OCI-LY7 (cell line): Measurements from ENCODE around the gene OR5T1. TPM values are rescaled to one million over a fixed set of nuclear protein-coding genes. Genes with fewer than 3 reads are reported as not detected.

Source experiments
- BruUV-seq: library from RNA; stranded (reverse); fragments of 400-500 nt; replicated peaks from 2 replicates; lab custom pipeline; 2021; lab: Mats Ljungman, UMichigan
- CTCF ChIA-PET: fragments of 300-600 bp; sonication (Branson Sonifier 250); formaldehyde crosslinking; loops from one replicate; lab custom pipeline; 2022; ENCODE audit warnings: antibody characterized with exemption; ENCODE audit not compliant: unreplicated experiment; lab: Charles Lee
- POLR2A ChIA-PET: fragments of 300-600 bp; sonication (Branson Sonifier 250); formaldehyde crosslinking; loops from one replicate; lab custom pipeline; 2022; ENCODE audit warnings: antibody characterized with exemption; lab: Charles Lee
- DNase-seq: peaks from one replicate; pipeline ENCODE4 v3.0.0-alpha.2; 2015; ENCODE audit warnings: low spot score
- H2AFZ ChIP-seq: fragments of 200-600 bp; sonication (generic), shearing (Covaris generic); 2 replicates; pipeline ENCODE4 v1.6.1; 2014; ENCODE audit warnings: mild to moderate bottlenecking, antibody characterized with exemption, low read length, moderate library complexity
- H3K27ac ChIP-seq: fragments of 200-600 bp; sonication (generic); 2 replicates; pipeline ENCODE4 v1.5.1; 2014; ENCODE audit warnings: mixed run types, low read depth, mild to moderate bottlenecking, moderate library complexity, low read length, inconsistent platforms; ENCODE audit not compliant: poor library complexity, severe bottlenecking
- H3K36me3 ChIP-seq: fragments of 200-600 bp; sonication (generic); 2 replicates; pipeline ENCODE4 v1.6.1; 2014; ENCODE audit warnings: mild to moderate bottlenecking, antibody characterized with exemption, low read length, moderate library complexity, mixed read lengths; ENCODE audit not compliant: insufficient read depth
- H3K4me1 ChIP-seq: fragments of 200-600 bp; sonication (generic); 2 replicates; pipeline ENCODE4 v1.5.1; 2014; ENCODE audit warnings: mild to moderate bottlenecking, low read length; ENCODE audit not compliant: insufficient read depth, poor library complexity, severe bottlenecking
- H3K4me2 ChIP-seq: fragments of 200-600 bp; sonication (generic); 2 replicates; pipeline ENCODE4 v1.6.1; 2014; ENCODE audit warnings: mild to moderate bottlenecking, low read length
- H3K4me3 ChIP-seq: fragments of 200-600 bp; sonication (generic); 2 replicates; pipeline ENCODE4 v1.5.1; 2014; ENCODE audit warnings: mild to moderate bottlenecking, low read depth, low read length; ENCODE audit not compliant: poor library complexity, severe bottlenecking
- H3K79me2 ChIP-seq: fragments of 200-600 bp; sonication (generic); 2 replicates; pipeline ENCODE4 v1.6.1; 2016; ENCODE audit warnings: low read depth, mild to moderate bottlenecking, low read length, moderate library complexity, mixed read lengths; ENCODE audit not compliant: insufficient read depth
- H3K9me2 ChIP-seq: fragments of 200-600 bp; sonication (generic); 2 replicates; pipeline ENCODE4 v1.6.1; 2016; ENCODE audit warnings: mild to moderate bottlenecking, low read length, mixed read lengths; ENCODE audit not compliant: insufficient read depth
- H3K9me3 ChIP-seq: fragments of 200-600 bp; sonication (generic); 2 replicates; pipeline ENCODE4 v1.6.1; 2014; ENCODE audit warnings: mild to moderate bottlenecking, mixed run types, low read length, mixed read lengths
- H4K20me1 ChIP-seq: fragments of 200-600 bp; sonication (generic); 2 replicates; pipeline ENCODE4 v1.6.1; 2014; ENCODE audit warnings: mild to moderate bottlenecking, antibody characterized with exemption, low read length, moderate library complexity, mixed read lengths; ENCODE audit not compliant: insufficient read depth
- EZH2phosphoT487 ChIP-seq: fragments of 200-600 bp; sonication (generic); IDR thresholded peaks from 2 replicates; pipeline ENCODE4 v1.6.1; 2018; ENCODE audit warnings: low read depth, borderline replicate concordance, mild to moderate bottlenecking, mixed run types, antibody characterized with exemption, low read length, moderate library complexity, mixed read lengths
- intact Hi-C: fragments of 100-400 bp; cut with micrococcal nuclease; formaldehyde crosslinking; loops from one replicate; pipeline ENCODE4 v1.10.0; 2022; ENCODE audit not compliant: unreplicated experiment
- total RNA-seq, 2 experiments: library from RNA; depleted of rRNA in 1 of 2; stranded (reverse); fragments of >200 nt in 1 of 2; shearing (Covaris generic) in 1 of 2; gene quantifications; 2 replicates each; pipeline ENCODE4 v1.2.3, GENCODE V29; 2014 to 2022
- TF ChIP-seq, protein P1 (sequence below): fragments of 200-600 bp; sonication (generic); conservative IDR thresholded peaks from 2 replicates; pipeline ENCODE4 v1.5.1; 2014; ENCODE audit warnings: mild to moderate bottlenecking, antibody characterized with exemption, low read length, moderate library complexity, mixed read lengths

Gene OR5T1
- total RNA-seq, 2 experiments from 2014 or later, result not detected

DNA sequence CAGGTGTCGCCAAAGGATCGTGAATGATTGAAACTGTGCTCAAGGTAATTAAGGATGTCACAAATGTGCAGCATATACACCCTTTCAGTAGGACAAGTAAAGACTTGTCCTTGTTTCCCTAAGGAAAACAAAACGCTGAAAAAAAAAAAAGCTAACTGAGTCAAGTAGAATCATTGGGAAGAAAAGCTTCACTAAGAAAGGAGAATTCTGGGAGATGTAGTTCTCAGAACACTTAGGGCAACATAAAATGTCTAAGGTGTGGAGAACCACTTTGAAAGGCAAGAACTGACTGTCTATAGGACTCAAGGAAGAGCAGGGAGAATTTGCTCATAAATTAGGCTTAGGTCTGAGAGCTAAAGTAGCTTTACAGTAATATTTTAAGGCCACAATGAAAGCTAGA is 2.9 kb upstream of the OR5T1 start:
- H3K36me3 ChIP-seq, result no peaks in the 10 kb centered on the region
- no TSS peak for BruUV-seq
- no peak overlapping the region for H3K4me3 ChIP-seq
- ChIA-PET CTCF (no interaction called here), POLR2A (no interaction called here)
- H4K20me1 ChIP-seq, result no peaks in the 10 kb centered on the region
- no peaks in the 10 kb centered on the region for H3K9me3 ChIP-seq
- H3K79me2 ChIP-seq, result no peaks in the 10 kb centered on the region
- no peaks in the 10 kb centered on the region for H3K4me1 ChIP-seq
- no peaks in the 10 kb centered on the region for H3K9me2 ChIP-seq
- intact Hi-C loops, result no loop called here
- no peak for DNase-seq
- TF ChIP-seq, protein P1, sequence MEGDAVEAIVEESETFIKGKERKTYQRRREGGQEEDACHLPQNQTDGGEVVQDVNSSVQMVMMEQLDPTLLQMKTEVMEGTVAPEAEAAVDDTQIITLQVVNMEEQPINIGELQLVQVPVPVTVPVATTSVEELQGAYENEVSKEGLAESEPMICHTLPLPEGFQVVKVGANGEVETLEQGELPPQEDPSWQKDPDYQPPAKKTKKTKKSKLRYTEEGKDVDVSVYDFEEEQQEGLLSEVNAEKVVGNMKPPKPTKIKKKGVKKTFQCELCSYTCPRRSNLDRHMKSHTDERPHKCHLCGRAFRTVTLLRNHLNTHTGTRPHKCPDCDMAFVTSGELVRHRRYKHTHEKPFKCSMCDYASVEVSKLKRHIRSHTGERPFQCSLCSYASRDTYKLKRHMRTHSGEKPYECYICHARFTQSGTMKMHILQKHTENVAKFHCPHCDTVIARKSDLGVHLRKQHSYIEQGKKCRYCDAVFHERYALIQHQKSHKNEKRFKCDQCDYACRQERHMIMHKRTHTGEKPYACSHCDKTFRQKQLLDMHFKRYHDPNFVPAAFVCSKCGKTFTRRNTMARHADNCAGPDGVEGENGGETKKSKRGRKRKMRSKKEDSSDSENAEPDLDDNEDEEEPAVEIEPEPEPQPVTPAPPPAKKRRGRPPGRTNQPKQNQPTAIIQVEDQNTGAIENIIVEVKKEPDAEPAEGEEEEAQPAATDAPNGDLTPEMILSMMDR, result no peak
- TF ChIP-seq EZH2phosphoT487, result no peak
- no peak overlapping the region for H3K27ac ChIP-seq
- H3K4me2 ChIP-seq, result no peak overlapping the region
- H2AFZ ChIP-seq, result no peak overlapping the region

DNA sequence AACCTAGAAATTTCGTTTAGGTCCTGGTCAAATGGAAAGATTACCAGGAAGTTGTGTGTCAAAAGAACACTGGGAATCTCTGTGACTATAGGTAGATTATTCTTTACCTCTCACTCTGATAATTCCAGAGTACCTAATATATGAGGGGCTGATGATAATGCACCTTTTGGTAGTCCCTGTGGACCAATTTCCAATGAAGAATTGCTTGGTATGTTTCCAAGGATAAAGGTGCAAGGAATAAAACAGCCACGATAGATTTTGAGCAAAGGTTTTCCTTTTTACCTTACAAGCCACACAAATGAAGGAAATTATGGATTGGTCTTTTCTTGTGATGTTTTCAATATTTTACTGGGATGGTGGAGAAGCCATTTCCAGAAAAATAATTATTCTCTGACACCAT is 18.2 kb downstream of the OR5T1 start, which contains the start of gene OR8H1:
OR8H1 (minus strand) TSS at position 101 of the 400 bp plus-strand sequence. CDS start 1,192 bp downstream, outside the sequence.
- intact Hi-C loops, result no loop called here
- Histone ChIP-seq H3K4me1 (no peaks in the 10 kb centered on the region), H3K4me2 (no peak within 1 kb of the TSS), H2AFZ (no peak within 1 kb of the TSS), H3K27ac (no peak within 1 kb of the TSS), H3K9me3 (0 out of 2 replicates have a peak, but pooled peaks cover 4% of the 10 kb centered on the region), H3K36me3 (no peaks in the 10 kb centered on the region), H4K20me1 (no peaks in the 10 kb centered on the region), H3K4me3 (no peak within 1 kb of the TSS), H3K9me2 (no peaks in the 10 kb centered on the region), H3K79me2 (no peaks in the 10 kb centered on the region)
- BruUV-seq, result no TSS peak
- POLR2A ChIA-PET, result no interaction called here
- DNase-seq, result no peak
- TF ChIP-seq EZH2phosphoT487, result no peak
- TF ChIP-seq, protein P1, result no peak
- CTCF ChIA-PET, result no interaction called here

DNA sequence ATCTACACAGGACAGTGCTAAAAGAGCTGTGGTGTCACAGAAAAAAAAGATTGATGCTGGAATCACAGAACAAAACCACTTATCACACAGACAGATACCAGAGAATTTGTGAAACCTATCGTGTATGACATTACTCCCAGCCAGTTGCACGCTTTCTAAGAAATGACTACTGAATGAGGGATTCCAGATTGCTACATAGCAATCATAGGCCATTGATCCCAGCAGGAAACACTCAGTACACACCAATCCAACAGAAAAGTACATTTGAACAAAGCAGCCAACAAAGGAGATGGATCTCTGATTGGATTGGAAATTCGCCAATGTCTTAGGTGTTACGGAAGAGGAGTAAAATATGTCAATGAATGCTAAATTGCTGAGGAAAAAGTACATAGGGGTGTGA is 22.9 kb downstream of the OR5T1 start:
- Histone ChIP-seq H4K20me1 (no peaks in the 10 kb centered on the region), H3K4me3 (no peak overlapping the region), H3K4me2 (no peak overlapping the region), H3K27ac (no peak overlapping the region), H3K79me2 (no peaks in the 10 kb centered on the region), H2AFZ (no peak overlapping the region), H3K4me1 (no peaks in the 10 kb centered on the region), H3K9me3 (no peaks in the 10 kb centered on the region), H3K9me2 (no peaks in the 10 kb centered on the region), H3K36me3 (no peaks in the 10 kb centered on the region)
- no peak for DNase-seq
- no TSS peak for BruUV-seq
- ChIA-PET CTCF (no interaction called here), POLR2A (no interaction called here)
- intact Hi-C loops, result no loop called here
- TF ChIP-seq, protein P1, result no peak
- no peak for TF ChIP-seq EZH2phosphoT487
